ENCODE measurements around the gene GPANK1. TPM values are rescaled to one million over a fixed set of nuclear protein-coding genes. Genes with fewer than 3 reads are reported as not detected.
A peak's percentile ranks its signal among the peaks of the same experiment; 100 is the strongest.

GPANK1 gene
- total RNA-seq, 1 donor from 2014 or later, result 10.0 TPM

GRCh38 chr6:31702819-31703716 is 38.3 kb upstream of the GPANK1 start, which contains the start of gene ABHD16A:
Gene ABHD16A (minus strand): TSS chr6:31703324. CDS start chr6:31703281, 43 bp downstream.
- Histone ChIP-seq H3K36me3 (ENCODE audit: control insufficient read depth, insufficient read depth, low read length) (peaks cover 1% of the 10 kb centered on the region), H3K4me3 (ENCODE audit: low read depth, low read length) (peak within 1 kb of the TSS; percentile 88), H3K27me3 (ENCODE audit: control insufficient read depth, insufficient read depth, low read length) (no peaks in the 10 kb centered on the region)
- TF ChIP-seq CTCF (IDR thresholded peaks at IDR 0.05; ENCODE audit: insufficient read depth, low read length, severe bottlenecking), result peak; percentile 16
- FAIRE-seq, result no peak
- peak; percentile 95 for DNase-seq (ENCODE audit: low read depth)

- FAIRE-seq, result no peak
- no peak for DNase-seq (ENCODE audit: low read depth)
- H3K36me3 ChIP-seq (ENCODE audit: control insufficient read depth, insufficient read depth, low read length), result peaks cover 1% of the 10 kb centered on the region
- peak overlapping the region; percentile 88 for H3K4me3 ChIP-seq (ENCODE audit: low read depth, low read length)
- TF ChIP-seq CTCF (IDR thresholded peaks at IDR 0.05; ENCODE audit: insufficient read depth, low read length, severe bottlenecking), result no peak
- H3K27me3 ChIP-seq (ENCODE audit: control insufficient read depth, insufficient read depth, low read length), result no peaks in the 10 kb centered on the region
Measured at GRCh38 chr6:31702405-31702818, 37.6 kb upstream of the GPANK1 start.

- Histone ChIP-seq H3K4me3 (ENCODE audit: low read depth, low read length) (peak overlapping the region; percentile 88), H3K27me3 (ENCODE audit: control insufficient read depth, insufficient read depth, low read length) (no peaks in the 10 kb centered on the region), H3K36me3 (ENCODE audit: control insufficient read depth, insufficient read depth, low read length) (peaks cover 2% of the 10 kb centered on the region)
- FAIRE-seq (no peak), DNase-seq (ENCODE audit: low read depth) (no peak)
- TF ChIP-seq CTCF (IDR thresholded peaks at IDR 0.05; ENCODE audit: insufficient read depth, low read length, severe bottlenecking), result no peak
Measured at GRCh38 chr6:31701666-31702404, 37.0 kb upstream of the GPANK1 start.

- Histone ChIP-seq H3K36me3 (ENCODE audit: control insufficient read depth, insufficient read depth, low read length) (peaks cover 4% of the 10 kb centered on the region), H3K27me3 (ENCODE audit: control insufficient read depth, insufficient read depth, low read length) (no peaks in the 10 kb centered on the region), H3K4me3 (ENCODE audit: low read depth, low read length) (no peak overlapping the region)
- FAIRE-seq (no peak), DNase-seq (ENCODE audit: low read depth) (no peak)
- no peak for TF ChIP-seq CTCF (IDR thresholded peaks at IDR 0.05; ENCODE audit: insufficient read depth, low read length, severe bottlenecking)
Measured at GRCh38 chr6:31700740-31701401, 36.1 kb upstream of the GPANK1 start.

- Histone ChIP-seq H3K27me3 (ENCODE audit: control insufficient read depth, insufficient read depth, low read length) (no peaks in the 10 kb centered on the region), H3K36me3 (ENCODE audit: control insufficient read depth, insufficient read depth, low read length) (peaks cover 14% of the 10 kb centered on the region), H3K4me3 (ENCODE audit: low read depth, low read length) (no peak overlapping the region)
- TF ChIP-seq CTCF (IDR thresholded peaks at IDR 0.05; ENCODE audit: insufficient read depth, low read length, severe bottlenecking), result no peak
- no peak for FAIRE-seq
- no peak for DNase-seq (ENCODE audit: low read depth)
Measured at GRCh38 chr6:31697555-31697954, 32.8 kb upstream of the GPANK1 start.
